HG03064 (cell line): Measurements from ENCODE around the gene PLXNA2.

Experiments used
- ATAC-seq: cut with Tn5 transposase; IDR thresholded peaks from one replicate; pipeline ENCODE4 v1.9.1; 2021; ENCODE audit warnings: low read depth; ENCODE audit not compliant: unreplicated experiment

Gene PLXNA2

GRCh38 chr1:208052926-208053407, 191.2 kb downstream of the PLXNA2 start:
- no peak for ATAC-seq

- no peak for ATAC-seq
Measured at GRCh38 chr1:208052135-208052534, 192.0 kb downstream of the PLXNA2 start.

- no peak for ATAC-seq
Measured at GRCh38 chr1:208051651-208052050, 192.5 kb downstream of the PLXNA2 start.

GRCh38 chr1:208048904-208049303, 195.3 kb downstream of the PLXNA2 start:
- no peak for ATAC-seq

- ATAC-seq = no peak
Measured at GRCh38 chr1:208047975-208048374, 196.2 kb downstream of the PLXNA2 start.

- no peak for ATAC-seq
Measured at GRCh38 chr1:208047476-208047934, 196.7 kb downstream of the PLXNA2 start.

GRCh38 chr1:208045463-208046260, 198.5 kb downstream of the PLXNA2 start:
- ATAC-seq = no peak

- ATAC-seq = no peak
Measured at GRCh38 chr1:208044589-208045462, 199.4 kb downstream of the PLXNA2 start.

GRCh38 chr1:208043691-208044181, 200.4 kb downstream of the PLXNA2 start:
- no peak for ATAC-seq

- no peak for ATAC-seq
Measured at GRCh38 chr1:208042868-208043267, 201.3 kb downstream of the PLXNA2 start.

- no peak for ATAC-seq
Measured at GRCh38 chr1:208042041-208042615, 202.1 kb downstream of the PLXNA2 start.

GRCh38 chr1:208041505-208041904, 202.7 kb downstream of the PLXNA2 start:
- ATAC-seq = no peak

- no peak for ATAC-seq
Measured at GRCh38 chr1:208040821-208041297, 203.3 kb downstream of the PLXNA2 start.

GRCh38 chr1:208039536-208040332, 204.4 kb downstream of the PLXNA2 start:
- no peak for ATAC-seq

GRCh38 chr1:208038303-208038702, 205.9 kb downstream of the PLXNA2 start:
- ATAC-seq = no peak

GRCh38 chr1:208036918-208037766, 207.0 kb downstream of the PLXNA2 start:
- no peak for ATAC-seq

GRCh38 chr1:208036106-208036808, 207.9 kb downstream of the PLXNA2 start:
- no peak for ATAC-seq

GRCh38 chr1:208034135-208034534, 210.0 kb downstream of the PLXNA2 start:
- no peak for ATAC-seq
